ENCODE measurements around the gene PAX9. TPM values are rescaled to one million over a fixed set of nuclear protein-coding genes. Genes with fewer than 3 reads are reported as not detected.
A peak's percentile ranks its signal among the peaks of the same experiment; 100 is the strongest.

Gene PAX9
- total RNA-seq, 1 donor from 2014 or later: 1.2 TPM

- H3K4me1 Mint-ChIP-seq (ENCODE audit: low read depth, unreplicated experiment): peaks cover 4% of the 10 kb centered on the region
- peaks cover 3% of the 10 kb centered on the region for H3K27me3 Mint-ChIP-seq (ENCODE audit: low read depth, unreplicated experiment)
- peaks cover 8% of the 10 kb centered on the region for H3K27me3 ChIP-seq (ENCODE audit: insufficient read depth, low read length)
These were observed 13.9 kb downstream of the PAX9 start for GRCh38 chr14:36675581-36675980.

GRCh38 chr14:36676236-36676635 is 14.6 kb downstream of the PAX9 start:
- no peaks in the 10 kb centered on the region for H3K9me3 ChIP-seq (ENCODE audit: insufficient read depth, low read depth, low read length)
- H3K4me1 Mint-ChIP-seq (ENCODE audit: low read depth, unreplicated experiment): peaks cover 4% of the 10 kb centered on the region
- no peak overlapping the region for H3K9ac ChIP-seq (ENCODE audit: low read length)
- H3K9me3 Mint-ChIP-seq (ENCODE audit: unreplicated experiment): no peaks in the 10 kb centered on the region
- H3K36me3 Mint-ChIP-seq (ENCODE audit: low read depth, unreplicated experiment): no peaks in the 10 kb centered on the region
- no peak overlapping the region for H3K4me3 ChIP-seq (ENCODE audit: insufficient read depth, low read depth, low read length)
- no peak for DNase-seq (ENCODE audit: low read depth)
- peak overlapping the region; percentile 38 for H3K27ac Mint-ChIP-seq (ENCODE audit: unreplicated experiment)
- FAIRE-seq: no peak
- H3K4me2 ChIP-seq (ENCODE audit: low read length): no peak overlapping the region
- H2AFZ ChIP-seq (ENCODE audit: low read depth, low read length): no peak overlapping the region
- no peak for TF ChIP-seq CTCF (IDR thresholded peaks at IDR 0.05; ENCODE audit: insufficient read depth, low read depth, low read length)
- TF ChIP-seq EZH2 (IDR thresholded peaks at IDR 0.05; ENCODE audit: insufficient read depth, low read length): no peak
- H3K27me3 Mint-ChIP-seq (ENCODE audit: low read depth, unreplicated experiment): peaks cover 3% of the 10 kb centered on the region
- no peak overlapping the region for H3K4me3 Mint-ChIP-seq (ENCODE audit: unreplicated experiment)
- H3K27me3 ChIP-seq (ENCODE audit: insufficient read depth, low read length): peaks cover 8% of the 10 kb centered on the region
- no peaks in the 10 kb centered on the region for H3K79me2 ChIP-seq (ENCODE audit: insufficient read depth, low read length)
- no peaks in the 10 kb centered on the region for H3K4me1 ChIP-seq (ENCODE audit: insufficient read depth, low read length)
- no peak overlapping the region for H3K27ac ChIP-seq (ENCODE audit: low read depth, low read length)
- no peaks in the 10 kb centered on the region for H4K20me1 ChIP-seq (ENCODE audit: insufficient read depth, low read length)
- H3K36me3 ChIP-seq (ENCODE audit: insufficient read depth, low read length): no peaks in the 10 kb centered on the region

More at GRCh38 chr14:36675581-36675980, 13.9 kb downstream of the PAX9 start:
- Histone ChIP-seq H3K4me2 (ENCODE audit: low read length) (no peak overlapping the region), H2AFZ (ENCODE audit: low read depth, low read length) (no peak overlapping the region), H3K27ac (ENCODE audit: low read depth, low read length) (no peak overlapping the region), H3K9me3 (ENCODE audit: insufficient read depth, low read depth, low read length) (no peaks in the 10 kb centered on the region), H3K9ac (ENCODE audit: low read length) (no peak overlapping the region), H3K4me1 (ENCODE audit: insufficient read depth, low read length) (no peaks in the 10 kb centered on the region), H3K79me2 (ENCODE audit: insufficient read depth, low read length) (no peaks in the 10 kb centered on the region), H3K36me3 (ENCODE audit: insufficient read depth, low read length) (no peaks in the 10 kb centered on the region), H3K4me3 (ENCODE audit: insufficient read depth, low read depth, low read length) (no peak overlapping the region), H4K20me1 (ENCODE audit: insufficient read depth, low read length) (no peaks in the 10 kb centered on the region)
- TF ChIP-seq CTCF (IDR thresholded peaks at IDR 0.05; ENCODE audit: insufficient read depth, low read depth, low read length): no peak
- no peak for TF ChIP-seq EZH2 (IDR thresholded peaks at IDR 0.05; ENCODE audit: insufficient read depth, low read length)
- no peaks in the 10 kb centered on the region for H3K36me3 Mint-ChIP-seq (ENCODE audit: low read depth, unreplicated experiment)
- no peaks in the 10 kb centered on the region for H3K9me3 Mint-ChIP-seq (ENCODE audit: unreplicated experiment)
- H3K4me3 Mint-ChIP-seq (ENCODE audit: unreplicated experiment): no peak overlapping the region
- FAIRE-seq: no peak
- H3K27ac Mint-ChIP-seq (ENCODE audit: unreplicated experiment): no peak overlapping the region
- DNase-seq (ENCODE audit: low read depth): no peak

GRCh38 chr14:36682338-36682737 is 20.7 kb downstream of the PAX9 start:
- peaks cover 3% of the 10 kb centered on the region for H3K4me1 Mint-ChIP-seq (ENCODE audit: low read depth, unreplicated experiment)
- DNase-seq (ENCODE audit: low read depth) (no peak), FAIRE-seq (no peak)
- Histone ChIP-seq H3K79me2 (ENCODE audit: insufficient read depth, low read length) (no peaks in the 10 kb centered on the region), H4K20me1 (ENCODE audit: insufficient read depth, low read length) (no peaks in the 10 kb centered on the region), H3K4me1 (ENCODE audit: insufficient read depth, low read length) (no peaks in the 10 kb centered on the region), H3K36me3 (ENCODE audit: insufficient read depth, low read length) (no peaks in the 10 kb centered on the region), H2AFZ (ENCODE audit: low read depth, low read length) (no peak overlapping the region), H3K27me3 (ENCODE audit: insufficient read depth, low read length) (no peaks in the 10 kb centered on the region), H3K27ac (ENCODE audit: low read depth, low read length) (no peak overlapping the region), H3K9ac (ENCODE audit: low read length) (no peak overlapping the region), H3K4me3 (ENCODE audit: insufficient read depth, low read depth, low read length) (no peak overlapping the region), H3K9me3 (ENCODE audit: insufficient read depth, low read depth, low read length) (no peaks in the 10 kb centered on the region), H3K4me2 (ENCODE audit: low read length) (no peak overlapping the region)
- H3K9me3 Mint-ChIP-seq (ENCODE audit: unreplicated experiment): peaks cover 2% of the 10 kb centered on the region
- H3K27me3 Mint-ChIP-seq (ENCODE audit: low read depth, unreplicated experiment): peaks cover 2% of the 10 kb centered on the region
- TF ChIP-seq EZH2 (IDR thresholded peaks at IDR 0.05; ENCODE audit: insufficient read depth, low read length) (no peak), CTCF (IDR thresholded peaks at IDR 0.05; ENCODE audit: insufficient read depth, low read depth, low read length) (no peak)
- H3K36me3 Mint-ChIP-seq (ENCODE audit: low read depth, unreplicated experiment): no peaks in the 10 kb centered on the region
- H3K27ac Mint-ChIP-seq (ENCODE audit: unreplicated experiment): no peak overlapping the region
- H3K4me3 Mint-ChIP-seq (ENCODE audit: unreplicated experiment): no peak overlapping the region
